Omental fat pad (tissue), 4 donors: ENCODE measurements around the gene RETREG3. TPM values are rescaled to one million over a fixed set of nuclear protein-coding genes. Genes with fewer than 3 reads are reported as not detected.
"Not testable (repeated sequence)": the region's sequence is repeated elsewhere in the genome, so short reads cannot be mapped to it uniquely, and the experiment has no call there.

ENCODE experiments used
- ATAC-seq: fragments of 150-250 bp; one replicate; pipeline ENCODE4 v1.9.1; 2016; ENCODE audit warnings: mild to moderate bottlenecking, moderate library complexity; ENCODE audit not compliant: low FRiP score
- DNase-seq: peaks from one replicate; pipeline ENCODE4 v3.0.0-alpha.2; 2019; ENCODE audit warnings: low spot score
- total RNA-seq, 4 donors: library from RNA; depleted of rRNA; stranded (reverse); fragments of >200 nt; gene quantifications; one replicate each; pipeline ENCODE4 v1.1.0, GENCODE V29; 2016
- TF ChIP-seq, protein P1 (sequence below), 3 donors: fragments of 450-650 bp; IDR thresholded peaks; one replicate each; pipeline ENCODE4 v1.5.1; 2016 to 2017; ENCODE audit warnings: antibody characterized with exemption in 3 of 3, mild to moderate bottlenecking in 3 of 3, moderate library complexity in 2 of 3

RETREG3 gene
- total RNA-seq, 4 donors from 2014 or later = 37.0 to 70.3 (median 55.5) TPM

GRCh38 chr17:42623271-42623670, 14.1 kb upstream of the RETREG3 start:
- ATAC-seq (no peak), DNase-seq (no peak)
- TF ChIP-seq, protein P1, sequence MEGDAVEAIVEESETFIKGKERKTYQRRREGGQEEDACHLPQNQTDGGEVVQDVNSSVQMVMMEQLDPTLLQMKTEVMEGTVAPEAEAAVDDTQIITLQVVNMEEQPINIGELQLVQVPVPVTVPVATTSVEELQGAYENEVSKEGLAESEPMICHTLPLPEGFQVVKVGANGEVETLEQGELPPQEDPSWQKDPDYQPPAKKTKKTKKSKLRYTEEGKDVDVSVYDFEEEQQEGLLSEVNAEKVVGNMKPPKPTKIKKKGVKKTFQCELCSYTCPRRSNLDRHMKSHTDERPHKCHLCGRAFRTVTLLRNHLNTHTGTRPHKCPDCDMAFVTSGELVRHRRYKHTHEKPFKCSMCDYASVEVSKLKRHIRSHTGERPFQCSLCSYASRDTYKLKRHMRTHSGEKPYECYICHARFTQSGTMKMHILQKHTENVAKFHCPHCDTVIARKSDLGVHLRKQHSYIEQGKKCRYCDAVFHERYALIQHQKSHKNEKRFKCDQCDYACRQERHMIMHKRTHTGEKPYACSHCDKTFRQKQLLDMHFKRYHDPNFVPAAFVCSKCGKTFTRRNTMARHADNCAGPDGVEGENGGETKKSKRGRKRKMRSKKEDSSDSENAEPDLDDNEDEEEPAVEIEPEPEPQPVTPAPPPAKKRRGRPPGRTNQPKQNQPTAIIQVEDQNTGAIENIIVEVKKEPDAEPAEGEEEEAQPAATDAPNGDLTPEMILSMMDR (IDR thresholded peaks at IDR 0.05) = no peak

DNA sequence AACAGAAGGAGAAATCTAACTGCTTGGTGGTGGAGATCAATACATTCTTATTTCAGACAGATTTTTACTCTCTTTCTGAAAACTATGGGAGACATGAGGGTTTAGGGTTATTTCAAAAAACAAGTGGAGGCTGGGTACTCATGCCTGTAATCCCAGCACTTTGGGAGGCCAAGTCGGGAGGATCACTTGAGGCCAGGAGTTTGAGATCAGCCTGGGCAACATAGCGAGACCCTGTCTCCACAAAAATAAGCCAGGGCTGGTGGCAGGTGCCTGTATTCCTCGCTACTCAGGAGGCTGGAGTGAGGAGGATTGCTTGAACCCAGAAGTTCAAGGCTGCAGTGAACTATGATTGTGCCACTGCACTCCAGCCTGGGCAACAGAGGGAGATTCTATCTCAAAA, 12.8 kb upstream of the RETREG3 start:
- not testable (repeated sequence) for ATAC-seq, DNase-seq

DNA sequence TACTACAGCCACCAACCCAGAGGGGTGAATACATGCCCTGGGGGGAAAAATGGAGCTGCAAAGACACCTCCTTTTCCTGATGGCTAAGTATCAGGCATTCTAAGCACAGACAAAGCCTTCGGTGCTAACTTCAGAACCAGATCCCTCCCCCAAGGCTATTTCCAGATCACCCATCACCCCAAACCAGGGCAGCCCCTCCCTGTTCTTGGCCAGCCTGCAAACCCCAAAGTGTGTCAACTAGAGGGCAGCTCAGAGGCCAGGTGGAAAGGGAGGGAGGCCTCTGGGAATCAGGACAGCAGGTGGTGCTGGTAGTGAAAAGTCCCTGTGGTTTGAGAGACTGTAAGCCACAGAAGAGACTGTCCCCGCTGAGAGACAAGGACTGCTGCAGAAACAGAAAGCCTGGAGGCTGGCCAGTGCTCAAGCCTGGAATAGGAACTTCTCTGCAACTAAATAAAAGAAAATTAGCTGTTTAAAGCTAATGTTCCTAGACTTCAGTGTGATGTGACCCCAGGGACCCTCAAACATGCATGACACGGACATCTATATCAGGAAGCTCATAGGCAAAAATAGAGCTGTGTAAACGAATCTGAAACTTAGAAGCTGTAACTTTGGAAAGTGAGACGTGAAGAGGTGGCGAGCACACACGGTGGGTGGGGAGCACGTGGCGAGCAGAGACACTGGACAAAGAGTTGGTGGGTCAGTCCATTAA, 9.4 kb upstream of the RETREG3 start:
- no peak for ATAC-seq
- TF ChIP-seq, protein P1 (IDR thresholded peaks at IDR 0.05) = no peak
- no peak for DNase-seq

GRCh38 chr17:42617956-42618431, 8.8 kb upstream of the RETREG3 start:
- ATAC-seq = no peak
- TF ChIP-seq, protein P1 (IDR thresholded peaks at IDR 0.05) = no peak
- DNase-seq = no peak

GRCh38 chr17:42613699-42614295, 4.6 kb upstream of the RETREG3 start:
- ATAC-seq (no peak), DNase-seq (no peak)
- TF ChIP-seq, protein P1 (IDR thresholded peaks at IDR 0.05) = no peak

- TF ChIP-seq, protein P1 (IDR thresholded peaks at IDR 0.05) = no peak
- DNase-seq (no peak), ATAC-seq (no peak)
Observed at GRCh38 chr17:42612013-42612412, 2.8 kb upstream of the RETREG3 start.

- not testable (repeated sequence) for DNase-seq
- peak; percentile 42 for ATAC-seq
Observed at GRCh38 chr17:42609814-42610801, 934 bp upstream of the RETREG3 start.
